K562 (cell line): ENCODE results near the gene APOL2. TPM values are rescaled to one million over a fixed set of nuclear protein-coding genes. Genes with fewer than 3 reads are reported as not detected.
"Not testable (repeated sequence)": the region's sequence is repeated elsewhere in the genome, so short reads cannot be mapped to it uniquely, and the experiment has no call there.

Source experiments
- ATAC-seq: fragments of 200-7000 bp; cut with Tn5 transposase; 3 replicates; pipeline ENCODE4 v1.9.1; 2020; ENCODE audit warnings: moderate library complexity
- BruUV-seq: library from RNA; stranded (reverse); fragments of 400-500 nt; replicated peaks from 2 replicates; lab custom pipeline; 2021; lab: Mats Ljungman, UMichigan
- CTCF ChIA-PET: fragments of 300-600 bp; formaldehyde crosslinking; extraction: SDS; loops from one replicate; lab custom pipeline; 2021; ENCODE audit warnings: low intra/inter-chr PET ratio; lab: Yijun Ruan, JAX
- POLR2A ChIA-PET: fragments of 300-600, 350-650 bp; sonication (Branson Sonifier 250); formaldehyde crosslinking; extraction: SDS; loops from one replicate; lab custom pipeline; 2021; ENCODE audit warnings: antibody characterized with exemption, inconsistent platforms; lab: Yijun Ruan, JAX
- DNase-seq, 4 experiments: peaks; one replicate each; pipeline versions ENCODE4 v3.0.0 to v3.0.0-alpha.2; 2011 to 2018; ENCODE audit warnings: low spot score in 3 of 4, mixed read lengths in 3 of 4; ENCODE audit errors: extremely low read depth in 1 of 4
- FAIRE-seq: peaks from 2 replicates; lab custom pipeline; 2011; peaks lifted over from hg19 to GRCh38; lab: Jason Lieb, UNC
- H2AFZ ChIP-seq: 2 replicates; pipeline ENCODE4 v1.6.0; 2011; ENCODE audit warnings: low read depth, low read length, control low read depth, inconsistent platforms
- H3K27ac ChIP-seq: fragments of 200-600 bp; 3 replicates; pipeline ENCODE4 v1.8.0; 2011; ENCODE audit warnings: low read depth, mild to moderate bottlenecking, control low read depth, inconsistent platforms, low read length, moderate library complexity, mixed read lengths; ENCODE audit errors: extremely low read depth
- H3K27me3 ChIP-seq, 2 experiments: fragments of 300-600 bp in 1 of 2; 2 replicates in 1 of 2; 3 replicates in 1 of 2; pipeline versions ENCODE4 v1.6.0 to v1.8.0; 2011; ENCODE audit warnings: inconsistent platforms in 2 of 2, low read length in 2 of 2, mild to moderate bottlenecking in 1 of 2, mixed read lengths in 1 of 2, moderate library complexity in 1 of 2; ENCODE audit not compliant: control insufficient read depth in 2 of 2, insufficient read depth in 2 of 2
- H3K36me3 ChIP-seq: fragments of 300-600 bp; 3 replicates; pipeline ENCODE4 v1.8.0; 2011; ENCODE audit warnings: mild to moderate bottlenecking, low read length, inconsistent platforms; ENCODE audit not compliant: control insufficient read depth, insufficient read depth
- H3K4me1 ChIP-seq, 2 experiments: fragments of 200-600 bp in 1 of 2; replicated peaks in 1 of 2; 2 replicates in 1 of 2; 3 replicates in 1 of 2; pipeline versions ENCODE4 v1.5.1 to v1.8.0; 2011; ENCODE audit warnings: inconsistent platforms in 2 of 2, low read length in 2 of 2, mild to moderate bottlenecking in 1 of 2, mixed read lengths in 1 of 2, moderate library complexity in 1 of 2; ENCODE audit not compliant: control insufficient read depth in 2 of 2, insufficient read depth in 2 of 2
- H3K4me2 ChIP-seq: 2 replicates; pipeline ENCODE4 v1.6.1; 2011; ENCODE audit warnings: low read length, control low read depth, inconsistent platforms, mixed read lengths; ENCODE audit not compliant: insufficient read depth
- H3K4me3 ChIP-seq: fragments of 200-600 bp; sonication (generic), shearing (Covaris generic); 2 replicates; pipeline ENCODE4 v1.5.1; 2016; ENCODE audit warnings: control low read depth, inconsistent platforms
- H3K79me2 ChIP-seq: fragments of 200-600 bp; 3 replicates; pipeline ENCODE4 v1.8.0; 2011; ENCODE audit warnings: low read length, inconsistent platforms; ENCODE audit not compliant: control insufficient read depth, insufficient read depth
- H3K9ac ChIP-seq, 2 experiments: 2 replicates each; pipeline versions ENCODE4 v1.6.0 to v1.6.1; 2011; ENCODE audit warnings: low read depth in 2 of 2, low read length in 2 of 2, control low read depth in 1 of 2, inconsistent platforms in 1 of 2, mild to moderate bottlenecking in 1 of 2, mixed read lengths in 1 of 2; ENCODE audit not compliant: insufficient read depth in 1 of 2
- H3K9me1 ChIP-seq: one replicate; pipeline ENCODE4 v1.6.0; 2011; ENCODE audit warnings: inconsistent platforms, mild to moderate bottlenecking, low read length, moderate library complexity; ENCODE audit not compliant: control insufficient read depth, insufficient read depth
- H3K9me3 ChIP-seq: replicated peaks from 2 replicates; pipeline ENCODE4 v1.5.1; 2011; ENCODE audit warnings: low read depth, low read length, inconsistent platforms; ENCODE audit not compliant: control insufficient read depth, insufficient read depth
- H4K20me1 ChIP-seq: replicated peaks from 2 replicates; pipeline ENCODE4 v1.6.1; 2011; ENCODE audit warnings: low read length, inconsistent platforms, mixed read lengths; ENCODE audit not compliant: control insufficient read depth, insufficient read depth
- MBD2 ChIP-seq: sonication (generic); IDR thresholded peaks from 2 replicates; pipeline ENCODE4 v1.6.1; 2016; ENCODE audit warnings: low read depth, borderline replicate concordance
- SIRT6 ChIP-seq: IDR thresholded peaks from one replicate; pipeline ENCODE4 v1.6.1; 2012; ENCODE audit warnings: low read depth, mild to moderate bottlenecking, control low read depth, inconsistent platforms, low read length, moderate library complexity
- THRA ChIP-seq: fragments of 450-650 bp; IDR thresholded peaks from 2 replicates; pipeline ENCODE4 v1.6.1; 2017; ENCODE audit warnings: mild to moderate bottlenecking, moderate library complexity
- WGBS: fragments of 100-300 bp; shearing (Covaris generic); methylation state at CpG from one replicate; pipeline ENCODE4 v1.1.6; 2016; ENCODE audit warnings: low coverage, mixed read lengths; ENCODE audit not compliant: insufficient coverage; ENCODE audit errors: missing lambda C conversion rate; 5-methylcytosine and 5-hydroxymethylcytosine counted together
- in situ Hi-C: fragments of 300-500 bp; cut with MboI; formaldehyde crosslinking; loops from 4 replicates; pipeline ENCODE4 v1.15.0; 2018; ENCODE audit warnings: inconsistent platforms, mixed read lengths
- intact Hi-C: fragments of 100-400 bp; cut with micrococcal nuclease; formaldehyde crosslinking; loops from 2 replicates; pipeline ENCODE4 v1.14.2; 2022
- polyA plus RNA-seq, 8 experiments: library from polyadenylated mRNA; depleted of rRNA in 4 of 8; stranded (reverse) in 5 of 8; unstranded in 3 of 8; fragments of >200 nt; fragmentation: Nextera tagmentation in 2 of 8; fragmentation: Illumina TruSeq in 1 of 8; extraction: Ambion mirVana in 2 of 8; extraction: Trizol in 1 of 8; gene quantifications; 2 replicates each; pipeline versions ENCODE4 v1.2.1 to v1.2.3, GENCODE V29; 2011 to 2014; ENCODE audit warnings: inconsistent platforms in 1 of 8, missing spikeins in 1 of 8
- total RNA-seq, 7 experiments: library from RNA; depleted of rRNA in 6 of 7; stranded (reverse); fragments of >200 nt in 6 of 7; fragmentation: Illumina TruSeq in 2 of 7; extraction: Trizol in 2 of 7; gene quantifications; 2 replicates each; pipeline versions ENCODE4 v1.2.1 to v1.2.3, GENCODE V29; 2011 to 2021; ENCODE audit warnings: low replicate concordance in 1 of 7

Gene APOL2
- total and polyA plus RNA-seq, 9 of the 15 experiments (the other 6 are each of a cell fraction or from before 2014, with no cell fraction given) = 2.7 to 10.6 (median 8.9) TPM

DNA sequence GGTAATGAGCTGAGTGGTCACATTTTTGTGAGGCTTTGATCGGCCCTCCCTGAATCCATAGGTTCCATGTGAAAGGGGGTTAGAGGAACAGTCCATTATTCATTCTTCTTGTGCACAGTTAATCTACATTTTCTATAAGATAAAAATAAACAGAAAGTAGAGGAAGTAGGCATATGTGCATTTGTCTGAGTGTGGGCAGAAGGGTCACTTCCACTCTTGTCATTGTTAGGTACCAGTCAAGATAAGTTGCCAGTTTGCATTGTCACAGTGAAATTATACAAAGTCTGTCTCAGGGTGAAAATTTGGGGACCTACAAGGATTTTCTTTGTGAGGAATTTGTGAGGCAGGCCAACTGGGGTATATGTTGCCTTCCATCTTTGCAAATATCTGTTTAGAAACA lies 33.1 kb downstream of the APOL2 start:
- in situ Hi-C loops (no loop called here), intact Hi-C loops (no loop called here)
- ChIA-PET POLR2A (no interaction called here), CTCF (no interaction called here)
- DNase-seq (no peak), FAIRE-seq (no peak), ATAC-seq (no peak)
- peaks cover 7% of the 10 kb centered on the region; the same call in 2 of the 3 replicates for H3K79me2 ChIP-seq
- no peak overlapping the region for H3K4me2 ChIP-seq
- H3K27me3 ChIP-seq = no peaks in the 10 kb centered on the region
- peaks cover 10 to 13% of the 10 kb centered on the region in 2 experiments; a peak in 4 of 5 replicates for H3K4me1 ChIP-seq
- 89% methylated on average over 1 of the region's 1 CpG for WGBS
- TF ChIP-seq THRA (no peak), MBD2 (no peak), SIRT6 (no peak)
- no peak overlapping the region for H3K9ac ChIP-seq
- H3K4me3 ChIP-seq = no peak overlapping the region
- no peaks in the 10 kb centered on the region for H3K36me3 ChIP-seq
- no TSS peak for BruUV-seq
- H4K20me1 ChIP-seq = no peaks in the 10 kb centered on the region
- H2AFZ ChIP-seq = no peak overlapping the region
- peaks cover 2% of the 10 kb centered on the region; the same call in 1 of the 2 replicates for H3K9me3 ChIP-seq
- no peaks in the 10 kb centered on the region for H3K9me1 ChIP-seq
- no peak overlapping the region for H3K27ac ChIP-seq

DNA sequence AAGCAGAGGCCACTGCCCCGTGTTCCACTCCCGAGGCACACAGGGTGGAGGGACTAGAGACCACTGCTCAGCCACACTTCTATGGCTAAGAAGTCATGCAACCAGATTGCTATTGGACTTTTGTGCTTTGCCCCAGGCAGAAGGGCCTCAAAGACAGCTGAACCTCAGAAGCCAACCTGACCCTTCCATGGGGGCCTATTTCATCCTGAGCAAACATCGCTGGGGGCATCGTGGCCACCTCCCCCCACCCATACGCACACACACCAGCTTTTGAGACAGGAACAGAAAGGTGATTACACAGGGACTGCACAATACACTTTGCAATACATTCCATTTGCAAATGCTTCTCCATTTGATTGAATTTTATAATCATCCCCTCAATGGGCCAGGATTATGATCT lies 33.8 kb downstream of the APOL2 start:
- H3K27me3 ChIP-seq, H4K20me1 ChIP-seq, H3K9me1 ChIP-seq, H3K36me3 ChIP-seq, H3K4me2 ChIP-seq, H3K4me3 ChIP-seq, DNase-seq, BruUV-seq, ATAC-seq, H3K9ac ChIP-seq, H3K27ac ChIP-seq, in situ Hi-C loops, CTCF ChIA-PET, H2AFZ ChIP-seq, FAIRE-seq, H3K9me3 ChIP-seq, intact Hi-C loops: not testable (repeated sequence)
- H3K4me1 ChIP-seq = peaks cover 10 to 17% of the 10 kb centered on the region in 2 experiments; a peak in 4 of 5 replicates
- H3K79me2 ChIP-seq = peaks cover 11% of the 10 kb centered on the region
- POLR2A ChIA-PET = interaction anchor here (0.5 kb wide), 1 partner anchor 80 kb away, joined by 3 read pairs; no protein-coding TSS in a partner anchor
- WGBS = 85% methylated on average over 5 of the region's 5 CpGs
